DMS53 treated with DMSO at 0.1 percent for 48 hours (cell line): ENCODE measurements around the gene APBB2.
"Not testable (repeated sequence)": the region's sequence is repeated elsewhere in the genome, so short reads cannot be mapped to it uniquely, and the experiment has no call there.

ENCODE experiments used
- DNase-seq: peaks from one replicate; lab custom pipeline; 2025; ENCODE audit not compliant: unreplicated experiment; lab: John Stamatoyannopoulos, UW

APBB2 gene

DNA sequence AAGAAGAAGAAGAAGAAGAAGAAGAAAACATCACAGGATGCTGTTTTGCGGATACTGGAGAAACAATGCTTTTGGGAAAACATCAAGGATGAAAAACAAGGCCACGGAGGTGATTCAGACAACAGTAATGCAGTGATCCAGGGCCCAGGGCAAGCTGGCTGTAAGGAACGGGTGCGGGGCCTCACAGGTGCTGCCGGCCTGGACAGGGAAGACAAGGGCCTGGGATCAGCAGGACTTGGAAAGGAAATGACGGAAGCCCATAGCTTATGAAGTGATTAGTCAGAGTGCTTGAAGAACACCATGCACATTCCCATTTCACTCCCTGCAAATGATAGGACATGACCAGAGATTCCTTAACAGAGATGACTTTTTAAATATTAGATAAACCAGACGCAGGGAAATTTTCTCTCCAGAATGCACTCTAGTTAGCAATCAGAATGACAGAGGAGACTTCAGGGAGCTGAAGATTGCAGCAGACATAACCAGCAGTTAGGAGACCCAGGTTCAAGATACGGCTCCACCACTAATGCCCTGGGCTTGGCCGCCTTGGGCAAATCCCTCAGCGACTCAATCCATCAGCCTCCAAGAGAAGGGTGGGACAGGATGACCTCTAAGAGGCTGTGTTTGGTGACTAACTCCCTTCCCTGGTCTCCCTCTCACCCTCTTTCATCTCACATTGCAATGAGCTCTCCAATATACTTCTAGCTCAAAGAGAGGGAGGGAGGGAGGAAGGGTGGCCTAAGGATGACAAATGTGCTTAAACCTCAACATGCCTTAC is 54.1 kb downstream of the APBB2 start:
- no peak for DNase-seq

DNA sequence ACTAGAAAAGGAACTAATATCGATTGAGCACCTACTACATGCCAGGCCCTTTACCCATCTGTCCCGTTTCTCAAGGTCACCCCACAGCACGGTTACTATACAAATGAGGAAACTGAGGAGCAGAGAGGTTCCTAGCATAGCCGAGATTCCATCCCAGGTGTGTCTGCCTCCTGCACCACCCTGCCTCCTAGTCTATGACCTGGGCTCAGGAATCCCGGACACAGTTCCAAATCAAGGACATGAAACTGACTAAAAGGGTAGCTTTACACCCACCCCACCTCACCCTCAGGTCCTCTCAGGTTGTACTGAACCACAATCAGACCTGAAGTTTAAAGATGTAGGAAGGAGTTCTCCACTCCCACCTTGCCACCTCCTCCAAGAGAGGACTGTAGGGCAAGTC is 55.6 kb downstream of the APBB2 start:
- no peak for DNase-seq

DNA sequence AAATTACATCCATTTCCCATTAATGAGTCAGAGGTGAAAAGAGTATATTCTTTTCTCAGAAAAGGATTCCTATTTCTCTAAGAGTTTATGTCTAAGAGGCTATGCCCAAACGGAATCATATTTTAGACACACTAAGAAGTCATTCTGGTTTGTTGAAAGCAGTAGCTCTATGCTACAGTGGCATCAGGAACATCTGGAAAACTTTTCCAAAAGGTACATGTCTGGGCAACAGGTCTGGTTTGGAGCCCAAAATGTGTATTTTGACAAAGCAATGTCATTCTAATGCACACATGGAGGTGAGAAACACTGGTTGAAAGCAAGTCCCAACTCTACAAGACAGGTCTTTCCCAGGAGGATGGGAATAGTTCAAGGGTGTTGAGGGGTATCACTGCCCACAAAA is 56.1 kb downstream of the APBB2 start:
- no peak for DNase-seq

DNA sequence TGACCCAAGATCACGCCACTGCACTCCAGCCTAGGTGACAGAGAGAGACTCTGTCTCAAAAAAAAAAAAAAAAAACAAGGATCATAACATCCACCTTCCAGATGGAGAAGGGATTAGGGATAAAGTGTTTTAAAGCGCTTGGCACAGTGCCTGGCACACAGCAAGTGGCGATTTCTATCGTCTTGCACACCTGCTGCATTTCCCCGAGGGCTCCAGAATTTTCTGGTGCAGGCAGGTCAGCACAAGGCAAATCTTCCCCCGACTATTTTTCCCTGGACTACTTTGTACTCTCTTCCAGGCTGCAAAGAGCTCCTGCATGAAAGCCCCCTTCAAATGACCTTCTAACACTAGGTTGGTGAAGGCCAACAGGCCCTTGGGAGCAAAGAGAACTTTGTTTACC is 57.3 kb downstream of the APBB2 start:
- DNase-seq: no peak

DNA sequence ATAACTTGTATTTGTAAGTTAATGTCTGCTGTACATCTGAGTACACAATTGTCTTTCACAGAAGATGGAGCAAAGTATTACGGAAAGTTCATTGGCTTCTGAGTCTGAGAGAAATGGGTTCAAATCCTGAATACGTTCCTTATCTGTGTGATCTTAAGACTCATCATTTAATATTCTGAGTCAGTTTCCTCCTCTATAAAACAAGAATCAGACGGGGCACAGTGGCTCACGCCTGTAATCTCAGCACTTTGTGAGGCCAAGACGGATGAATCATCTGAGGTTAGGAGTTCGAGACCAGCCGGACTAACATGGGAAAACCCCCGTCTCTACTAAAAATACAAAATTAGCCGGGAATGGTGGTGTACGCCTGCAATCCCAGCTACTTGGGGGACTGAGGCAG is 57.8 kb downstream of the APBB2 start:
- DNase-seq: no peak

- DNase-seq: no peak
Observed at GRCh38 chr4:41155194-41155830, 59.0 kb downstream of the APBB2 start.

DNA sequence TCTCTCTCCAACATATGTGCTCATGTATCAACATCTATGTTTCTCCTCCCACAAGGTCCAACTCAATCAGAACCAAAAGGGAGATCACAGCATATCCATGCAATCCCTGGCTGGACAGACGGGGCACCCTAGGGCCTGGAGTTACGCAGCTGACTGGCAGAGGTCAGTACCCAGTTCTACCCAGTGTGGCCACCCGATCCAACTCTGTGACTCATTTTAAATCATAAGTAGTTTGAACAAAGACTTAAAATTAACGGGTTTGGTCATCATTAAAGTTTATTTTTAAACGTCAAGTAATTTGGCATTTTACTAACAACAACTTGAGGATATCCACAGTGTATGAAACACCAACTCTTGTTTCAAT is 59.5 kb downstream of the APBB2 start:
- no peak for DNase-seq

DNA sequence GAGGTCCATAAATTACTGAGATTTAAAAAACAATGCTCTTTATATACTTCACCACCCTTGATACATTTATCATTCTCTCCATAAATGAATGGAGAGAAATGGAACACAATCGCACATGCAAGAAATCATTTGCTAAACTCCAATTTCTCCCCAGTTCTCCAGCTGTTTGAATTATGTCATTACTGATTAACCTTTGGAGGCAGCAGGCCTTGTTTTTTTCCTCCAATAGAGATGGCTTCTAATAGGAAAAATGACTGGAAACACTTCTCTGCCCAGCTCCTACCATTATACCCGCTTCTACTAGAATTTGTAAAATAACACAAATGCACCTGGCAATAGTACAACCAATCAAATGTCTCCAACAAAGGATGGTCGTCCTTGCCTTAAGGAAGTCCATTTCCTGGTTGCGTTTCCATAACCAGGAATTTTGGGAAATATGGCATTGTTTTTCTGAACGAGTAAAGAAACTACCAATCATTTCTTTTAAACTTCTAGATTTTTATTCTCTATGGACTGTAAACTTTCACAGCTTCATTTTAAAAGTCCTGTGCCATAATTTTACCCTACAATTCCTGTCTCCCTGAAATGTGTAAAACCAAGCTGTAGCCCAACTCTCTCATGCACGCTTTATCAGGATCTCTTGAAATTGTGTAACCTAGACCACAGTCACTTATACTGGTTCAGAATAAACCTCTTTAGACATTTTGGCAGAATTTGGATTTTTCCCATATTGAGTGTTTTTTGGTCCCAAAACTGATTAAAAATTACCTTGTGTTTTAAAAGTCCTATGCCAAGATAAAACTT is 60.1 kb downstream of the APBB2 start:
- no peak for DNase-seq

GRCh38 chr4:41150401-41150800 is 63.9 kb downstream of the APBB2 start:
- no peak for DNase-seq

DNA sequence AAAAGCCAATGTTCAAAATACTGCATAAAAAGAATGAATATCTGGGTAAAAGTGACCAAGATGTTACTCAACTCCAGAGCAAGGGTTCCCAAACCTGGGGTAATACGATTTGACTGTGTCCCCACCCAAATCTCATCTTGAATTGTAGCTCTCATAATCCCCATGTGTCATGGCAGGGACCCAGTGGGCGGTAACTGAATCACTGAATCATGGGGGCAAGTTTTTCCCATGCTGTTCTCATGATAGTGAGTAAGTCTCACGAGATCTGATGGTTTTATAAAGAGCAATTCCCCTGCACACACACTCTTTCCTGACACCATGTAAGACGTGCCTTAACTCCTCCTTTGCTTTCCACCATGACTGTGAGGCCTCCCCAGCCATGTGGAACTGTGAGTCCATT is 64.8 kb downstream of the APBB2 start:
- not testable (repeated sequence) for DNase-seq

GRCh38 chr4:41148931-41149330 is 65.4 kb downstream of the APBB2 start:
- no peak for DNase-seq

DNA sequence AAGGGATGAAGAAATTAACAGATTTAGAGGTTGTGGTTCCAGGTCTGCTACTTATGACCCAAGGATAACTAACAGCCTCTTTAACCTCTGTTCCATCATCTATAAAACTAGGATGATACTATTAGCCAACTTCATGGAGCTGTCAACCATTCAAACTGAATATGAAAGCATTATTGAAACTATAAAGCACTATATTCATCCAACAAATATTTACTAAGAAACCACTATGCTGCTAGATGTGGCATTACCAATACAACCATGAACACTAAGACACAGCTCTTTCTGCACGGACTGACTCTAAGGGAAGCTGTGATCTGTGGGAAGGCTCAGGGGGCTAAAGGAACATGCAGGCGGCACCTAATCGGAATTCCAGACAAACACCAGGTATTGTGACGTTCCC is 66.0 kb downstream of the APBB2 start:
- DNase-seq: no peak

- DNase-seq: not testable (repeated sequence)
Observed at GRCh38 chr4:41147570-41147969, 66.8 kb downstream of the APBB2 start.

DNA sequence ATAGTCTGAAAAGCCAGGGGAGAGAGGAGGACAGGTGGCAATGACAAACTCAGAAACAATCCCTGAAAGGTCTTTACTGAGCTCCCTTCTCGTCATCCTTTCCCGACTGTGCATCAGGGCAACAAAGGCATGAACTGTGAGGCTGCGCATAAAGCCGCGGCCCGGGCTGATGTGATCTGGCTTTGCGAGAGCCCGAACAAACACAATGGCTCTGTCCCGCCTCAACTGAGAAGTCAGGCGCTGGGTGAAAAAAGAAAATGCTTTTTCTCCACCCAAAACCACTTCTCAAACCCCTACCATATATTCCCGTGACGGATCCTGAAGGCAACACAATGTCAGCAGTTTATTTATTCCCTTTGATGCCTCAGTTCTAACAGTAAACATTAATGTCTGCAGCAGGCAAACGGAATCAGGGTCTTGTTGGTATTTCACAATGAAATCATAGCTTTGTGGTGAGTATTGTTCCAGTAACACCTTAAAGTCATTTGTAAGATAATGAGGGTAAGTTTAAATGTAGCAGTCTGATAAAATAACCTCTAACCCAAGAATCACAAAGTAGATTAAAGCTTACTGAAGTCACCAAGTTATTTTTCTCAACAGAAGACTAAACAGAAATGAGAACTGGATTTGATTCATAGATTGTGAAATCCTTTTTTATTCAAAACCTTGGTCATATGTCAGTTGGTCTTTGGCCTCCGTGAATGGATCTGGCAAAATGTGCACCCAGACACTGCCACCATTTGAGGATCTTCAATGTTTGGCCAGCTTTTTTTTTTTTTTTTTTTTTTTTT is 67.4 kb downstream of the APBB2 start:
- no peak for DNase-seq

DNA sequence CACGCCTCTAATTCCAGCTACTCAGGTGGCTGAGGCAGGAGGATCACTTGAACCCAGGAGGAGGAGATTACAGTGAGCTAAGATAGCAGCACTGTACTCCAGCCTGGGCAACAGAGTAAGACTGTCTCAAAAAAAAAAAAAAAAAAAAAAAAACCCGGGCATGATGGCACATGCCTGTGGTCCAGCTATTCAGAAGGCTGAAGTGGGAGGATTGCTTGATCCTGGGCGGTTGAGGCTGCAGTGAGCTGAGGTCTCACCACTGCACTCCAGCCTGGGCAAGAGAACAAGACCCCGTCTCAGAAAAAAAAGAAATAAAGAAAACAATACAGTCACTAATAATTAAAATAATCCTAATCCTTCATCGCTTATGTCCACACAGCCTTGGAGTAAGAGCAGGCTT is 68.1 kb downstream of the APBB2 start:
- no peak for DNase-seq

DNA sequence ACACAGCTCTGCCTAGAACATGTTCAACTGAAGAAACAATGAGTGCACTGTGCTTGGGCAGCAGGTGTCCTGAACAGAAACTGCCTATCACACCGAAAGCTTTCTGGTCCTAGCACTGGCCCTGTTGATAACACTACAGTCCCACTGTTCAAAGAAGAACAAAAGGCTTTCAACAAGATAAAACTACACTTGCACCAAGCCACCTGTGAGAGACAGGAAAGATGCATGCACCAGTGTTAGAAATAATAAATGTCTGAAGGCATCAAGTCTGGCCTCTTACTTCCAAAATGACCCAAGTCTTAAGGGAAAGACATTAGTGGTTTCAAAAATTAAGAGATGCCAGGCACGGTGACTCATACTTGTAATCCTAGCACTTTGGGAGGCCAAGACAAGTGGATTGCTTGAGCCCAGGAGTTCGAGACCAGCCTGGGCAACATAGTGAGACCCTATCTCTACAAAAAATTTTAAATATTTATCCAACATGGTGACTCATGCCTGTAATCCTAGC is 68.7 kb downstream of the APBB2 start:
- DNase-seq: no peak

- no peak for DNase-seq
Observed at GRCh38 chr4:41144812-41145211, 69.5 kb downstream of the APBB2 start.

- no peak for DNase-seq
Observed at GRCh38 chr4:41144040-41144379, 70.3 kb downstream of the APBB2 start.

GRCh38 chr4:41143311-41144039 is 70.9 kb downstream of the APBB2 start:
- DNase-seq: no peak
